ENCODE measurements around the gene IDH3A. TPM values are rescaled to one million over a fixed set of nuclear protein-coding genes. Genes with fewer than 3 reads are reported as not detected.

The IDH3A gene
- total RNA-seq (10 to 100 TPM; 47.5 to 47.6 TPM), total RNA-seq (26.1 to 160 (median 45.4) reads per million in 172 experiments)
- 37.6 TPM for polyA plus RNA-seq (2013, experiment 1 of 2)
- 37.6 TPM for polyA plus RNA-seq (2013, experiment 2 of 2)

DNA sequence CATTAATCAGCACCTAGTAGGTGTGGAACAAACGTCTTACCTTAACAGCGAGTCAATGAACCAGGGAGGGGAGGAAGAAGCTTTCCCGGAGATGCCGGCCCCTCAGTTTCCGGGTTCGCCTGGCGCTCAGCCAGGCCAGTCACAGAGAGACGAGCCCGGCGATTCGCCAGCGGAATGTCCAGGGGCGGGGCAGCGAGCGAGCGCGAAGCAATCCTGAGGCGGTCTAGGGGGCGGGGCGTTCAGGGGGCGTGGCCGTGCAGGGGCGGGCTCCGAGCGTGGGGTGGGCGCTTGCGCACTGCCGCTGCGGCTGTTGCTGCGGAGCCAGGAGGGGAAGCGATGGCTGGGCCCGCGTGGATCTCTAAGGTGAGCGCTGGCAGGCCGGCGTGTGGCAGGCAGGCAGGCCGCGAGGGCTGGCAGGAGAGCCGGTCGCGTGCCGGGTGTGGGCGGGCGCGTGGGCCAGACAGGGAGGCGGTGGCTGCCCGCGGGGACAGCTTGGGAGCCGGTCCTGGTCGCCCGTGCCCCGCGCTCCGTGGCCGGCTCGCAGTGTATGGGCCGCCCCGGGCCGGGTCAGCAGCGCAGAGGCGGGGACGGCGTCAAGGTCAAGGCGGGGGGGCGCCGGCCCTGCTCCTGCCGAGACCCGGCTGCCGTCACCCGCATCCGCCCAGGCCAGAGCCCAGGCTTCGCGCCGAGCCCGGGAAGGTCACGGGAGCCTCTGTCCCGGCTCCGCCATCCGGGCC is at the start of gene IDH3A:
TSS of gene IDH3A (plus strand) at position 295 of the 737 bp plus-strand sequence. CDS start at position 337, 42 bp downstream.
- Mint-ChIP-seq H3K27me3 (no peaks in the 10 kb centered on the region), H3K9me3 (no peaks in the 10 kb centered on the region), H3K4me3 (peak within 1 kb of the TSS; percentile 97), H3K4me1 (ENCODE audit: low read depth) (peaks cover 45% of the 10 kb centered on the region), H3K36me3 (ENCODE audit: low read depth) (peaks cover 14% of the 10 kb centered on the region), H3K27ac (peak within 1 kb of the TSS; percentile 91)
- Histone ChIP-seq H3K4me1 (ENCODE audit: insufficient read depth, low read length) (peaks cover 27% of the 10 kb centered on the region), H3K27me3 (ENCODE audit: control insufficient read depth in 1 of 2, insufficient read depth in 2 of 2, low read length in 2 of 2) (no peaks in the 10 kb centered on the region), H3K9me3 (ENCODE audit: control insufficient read depth in 1 of 2, insufficient read depth in 1 of 2, low read length in 2 of 2) (no peaks in the 10 kb centered on the region), H3K27ac (ENCODE audit: low read depth in 1 of 2, low read length in 2 of 2) (peak within 1 kb of the TSS in 1 of 2 donors; percentile 29), H3K36me3 (ENCODE audit: insufficient read depth, low read length) (peaks cover 4% of the 10 kb centered on the region), H3K4me3 (ENCODE audit: low read length) (peak within 1 kb of the TSS; percentile 69)
- CTCF ChIA-PET = interaction anchor here (0.7 to 1.6 kb wide), 6 partner anchors 10 to 608 kb away, joined by 3 to 7 read pairs (median 3); partner anchors contain the start of gene CIB2
- intact Hi-C loops (cut with DNase I, micrococcal nuclease) = loop anchor here (1.0 to 10.0 kb wide), 4 partner anchors 18 to 724 kb away; partner anchors contain the start of genes CIB2 (in 1 of the 2), HMG20A (in 1 of the 2), IREB2 (in 1 of the 2) and PEAK1 (in 1 of the 2)
- POLR2A ChIA-PET = interaction anchor here (0.6 to 2.8 kb wide), 11 partner anchors 9 to 289 kb away, joined by 3 to 27 read pairs (median 4); partner anchors contain the start of genes CIB2, IREB2 and SKIC8
- TF ChIP-seq, protein P1, sequence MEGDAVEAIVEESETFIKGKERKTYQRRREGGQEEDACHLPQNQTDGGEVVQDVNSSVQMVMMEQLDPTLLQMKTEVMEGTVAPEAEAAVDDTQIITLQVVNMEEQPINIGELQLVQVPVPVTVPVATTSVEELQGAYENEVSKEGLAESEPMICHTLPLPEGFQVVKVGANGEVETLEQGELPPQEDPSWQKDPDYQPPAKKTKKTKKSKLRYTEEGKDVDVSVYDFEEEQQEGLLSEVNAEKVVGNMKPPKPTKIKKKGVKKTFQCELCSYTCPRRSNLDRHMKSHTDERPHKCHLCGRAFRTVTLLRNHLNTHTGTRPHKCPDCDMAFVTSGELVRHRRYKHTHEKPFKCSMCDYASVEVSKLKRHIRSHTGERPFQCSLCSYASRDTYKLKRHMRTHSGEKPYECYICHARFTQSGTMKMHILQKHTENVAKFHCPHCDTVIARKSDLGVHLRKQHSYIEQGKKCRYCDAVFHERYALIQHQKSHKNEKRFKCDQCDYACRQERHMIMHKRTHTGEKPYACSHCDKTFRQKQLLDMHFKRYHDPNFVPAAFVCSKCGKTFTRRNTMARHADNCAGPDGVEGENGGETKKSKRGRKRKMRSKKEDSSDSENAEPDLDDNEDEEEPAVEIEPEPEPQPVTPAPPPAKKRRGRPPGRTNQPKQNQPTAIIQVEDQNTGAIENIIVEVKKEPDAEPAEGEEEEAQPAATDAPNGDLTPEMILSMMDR (IDR thresholded peaks at IDR 0.05) = no peak
- peak; percentile 99 to 100 (median 100) for DNase-seq
- peak; percentile 94 for ATAC-seq (ENCODE audit: poor library complexity)

- H3K9me3 Mint-ChIP-seq = no peaks in the 10 kb centered on the region
- TF ChIP-seq, protein P1 (IDR thresholded peaks at IDR 0.05) = no peak
- no peak for DNase-seq
- POLR2A ChIA-PET = interaction anchor here (0.6 kb wide), 1 partner anchor 192 kb away, joined by 3 read pairs; no protein-coding TSS in a partner anchor
- intact Hi-C loops (cut with DNase I, micrococcal nuclease) = no loop called here
- H3K4me3 Mint-ChIP-seq = no peak overlapping the region
- H3K27me3 ChIP-seq (ENCODE audit: control insufficient read depth in 1 of 2, insufficient read depth in 2 of 2, low read length in 2 of 2) = no peaks in the 10 kb centered on the region
- H3K27ac Mint-ChIP-seq = no peak overlapping the region
- ATAC-seq (ENCODE audit: poor library complexity) = no peak
- H3K4me3 ChIP-seq (ENCODE audit: low read length) = no peak overlapping the region
- no peaks in the 10 kb centered on the region for H3K36me3 Mint-ChIP-seq (ENCODE audit: low read depth)
- peaks cover 38% of the 10 kb centered on the region for H3K4me1 ChIP-seq (ENCODE audit: insufficient read depth, low read length)
- H3K4me1 Mint-ChIP-seq (ENCODE audit: low read depth) = peaks cover 35% of the 10 kb centered on the region
- no peaks in the 10 kb centered on the region for H3K27me3 Mint-ChIP-seq
- no peak overlapping the region for H3K27ac ChIP-seq (ENCODE audit: low read depth in 1 of 2, low read length in 2 of 2)
- CTCF ChIA-PET = no interaction called here
- H3K36me3 ChIP-seq (ENCODE audit: insufficient read depth, low read length) = no peaks in the 10 kb centered on the region
- H3K9me3 ChIP-seq (ENCODE audit: control insufficient read depth in 1 of 2, insufficient read depth in 1 of 2, low read length in 2 of 2) = no peaks in the 10 kb centered on the region
These were observed 48.3 kb upstream of the IDH3A start for GRCh38 chr15:78100886-78101285.

GRCh38 chr15:78101423-78102105 is 47.6 kb upstream of the IDH3A start:
- H3K4me1 Mint-ChIP-seq (ENCODE audit: low read depth) = peaks cover 40% of the 10 kb centered on the region
- TF ChIP-seq, protein P1 (IDR thresholded peaks at IDR 0.05) = no peak

More at GRCh38 chr15:78101423-78102105, 47.6 kb upstream of the IDH3A start:
- Histone ChIP-seq H3K4me3 (ENCODE audit: low read length) (no peak overlapping the region), H3K36me3 (ENCODE audit: insufficient read depth, low read length) (no peaks in the 10 kb centered on the region), H3K27ac (ENCODE audit: low read depth in 1 of 2, low read length in 2 of 2) (no peak overlapping the region), H3K9me3 (ENCODE audit: control insufficient read depth in 1 of 2, insufficient read depth in 1 of 2, low read length in 2 of 2) (no peaks in the 10 kb centered on the region), H3K4me1 (ENCODE audit: insufficient read depth, low read length) (peaks cover 44% of the 10 kb centered on the region), H3K27me3 (ENCODE audit: control insufficient read depth in 1 of 2, insufficient read depth in 2 of 2, low read length in 2 of 2) (no peaks in the 10 kb centered on the region)
- no peak for ATAC-seq (ENCODE audit: poor library complexity)
- Mint-ChIP-seq H3K27ac (no peak overlapping the region), H3K27me3 (no peaks in the 10 kb centered on the region), H3K9me3 (no peaks in the 10 kb centered on the region), H3K4me3 (no peak overlapping the region), H3K36me3 (ENCODE audit: low read depth) (no peaks in the 10 kb centered on the region)
- CTCF ChIA-PET = no interaction called here
- intact Hi-C loops (cut with DNase I, micrococcal nuclease) = no loop called here
- no peak for DNase-seq
- POLR2A ChIA-PET = interaction anchor here (0.6 kb wide), 1 partner anchor 193 kb away, joined by 3 read pairs; no protein-coding TSS in a partner anchor

Data from CD4-positive, alpha-beta T cell (primary cell).